Karpas-422 (cell line): ENCODE data around the gene RIC3. TPM values are rescaled to one million over a fixed set of nuclear protein-coding genes. Genes with fewer than 3 reads are reported as not detected.

Source experiments
- DNase-seq: peaks from one replicate; pipeline ENCODE4 v3.0.0-alpha.2; 2015
- H2AFZ ChIP-seq: fragments of 200-600 bp; sonication (generic); 2 replicates; pipeline ENCODE4 v1.6.1; 2014; ENCODE audit warnings: antibody characterized with exemption, low read length, mixed read lengths
- H3K27ac ChIP-seq: fragments of 200-600 bp; sonication (generic); 2 replicates; pipeline ENCODE4 v1.5.1; 2014; ENCODE audit warnings: mild to moderate bottlenecking, low read length, moderate library complexity
- H3K27me3 ChIP-seq: fragments of 200-600 bp; sonication (generic); 2 replicates; pipeline ENCODE4 v1.6.1; 2014; ENCODE audit warnings: low read length, mixed read lengths
- H3K36me3 ChIP-seq: fragments of 200-600 bp; sonication (generic); 2 replicates; pipeline ENCODE4 v1.6.1; 2014; ENCODE audit warnings: low read length, mixed read lengths; ENCODE audit not compliant: insufficient read depth
- H3K4me1 ChIP-seq: fragments of 200-600 bp; sonication (generic); 2 replicates; pipeline ENCODE4 v1.6.1; 2014; ENCODE audit warnings: mild to moderate bottlenecking, low read length, mixed read lengths
- H3K4me2 ChIP-seq: fragments of 200-600 bp; sonication (generic); 2 replicates; pipeline ENCODE4 v1.6.1; 2014; ENCODE audit warnings: low read length, low read depth, mild to moderate bottlenecking; ENCODE audit not compliant: poor library complexity, severe bottlenecking
- H3K4me3 ChIP-seq: fragments of 200-600 bp; sonication (generic); 2 replicates; pipeline ENCODE4 v1.5.1; 2014; ENCODE audit warnings: mild to moderate bottlenecking, antibody characterized with exemption, low read length, mixed read lengths
- H3K79me2 ChIP-seq: fragments of 200-600 bp; sonication (generic); 2 replicates; pipeline ENCODE4 v1.6.1; 2014; ENCODE audit warnings: mild to moderate bottlenecking, low read length, mixed read lengths
- H3K9ac ChIP-seq: fragments of 200-600 bp; sonication (generic); 2 replicates; pipeline ENCODE4 v1.6.0; 2014; ENCODE audit warnings: low read length
- H3K9me2 ChIP-seq: fragments of 200-600 bp; sonication (generic), shearing (Covaris generic); replicated peaks from 2 replicates; pipeline ENCODE4 v1.6.0; 2014; ENCODE audit warnings: mild to moderate bottlenecking, low read length, moderate library complexity; ENCODE audit not compliant: insufficient read depth
- H3K9me3 ChIP-seq: fragments of 300-700, 200-600 bp; sonication (generic); 2 replicates; pipeline ENCODE4 v1.6.1; 2014; ENCODE audit warnings: low read length, mixed read lengths
- H4K20me1 ChIP-seq: fragments of 200-600 bp; sonication (generic); 2 replicates; pipeline ENCODE4 v1.6.1; 2014; ENCODE audit warnings: mild to moderate bottlenecking, antibody characterized with exemption, low read length, low read depth; ENCODE audit not compliant: insufficient read depth
- total RNA-seq: library from RNA; depleted of rRNA; stranded (reverse); fragments of >200 nt; shearing (Covaris generic); gene quantifications from 2 replicates; pipeline ENCODE4 v1.2.3, GENCODE V29; 2014; ENCODE audit warnings: low replicate concordance

Gene RIC3
- total RNA-seq, 1 experiment from 2014 or later, result not detected

GRCh38 chr11:8095371-8095770 lies 73.5 kb downstream of the RIC3 start:
- Histone ChIP-seq H2AFZ (no peak overlapping the region), H3K4me2 (no peak overlapping the region), H3K9me2 (no peaks in the 10 kb centered on the region), H3K4me1 (no peaks in the 10 kb centered on the region; the same call in 1 of the 2 replicates), H4K20me1 (no peaks in the 10 kb centered on the region), H3K79me2 (no peaks in the 10 kb centered on the region), H3K9ac (no peak overlapping the region), H3K4me3 (no peak overlapping the region), H3K27me3 (no peaks in the 10 kb centered on the region), H3K9me3 (no peaks in the 10 kb centered on the region), H3K36me3 (no peaks in the 10 kb centered on the region), H3K27ac (no peak overlapping the region)
- no peak for DNase-seq

- H3K4me3 ChIP-seq, result no peak overlapping the region
- H3K36me3 ChIP-seq, result no peaks in the 10 kb centered on the region
- no peaks in the 10 kb centered on the region for H3K79me2 ChIP-seq
- H3K27me3 ChIP-seq, result no peaks in the 10 kb centered on the region
- no peaks in the 10 kb centered on the region; the same call in 1 of the 2 replicates for H3K4me1 ChIP-seq
- DNase-seq, result no peak
- H3K9me2 ChIP-seq, result no peaks in the 10 kb centered on the region
- H3K4me2 ChIP-seq, result no peak overlapping the region
- H3K27ac ChIP-seq, result no peak overlapping the region
- no peaks in the 10 kb centered on the region for H3K9me3 ChIP-seq
- no peak overlapping the region for H2AFZ ChIP-seq
- no peak overlapping the region for H3K9ac ChIP-seq
- no peaks in the 10 kb centered on the region for H4K20me1 ChIP-seq
Measured at GRCh38 chr11:8094656-8095055, 74.2 kb downstream of the RIC3 start.

GRCh38 chr11:8093931-8094575 lies 74.8 kb downstream of the RIC3 start:
- H3K9me3 ChIP-seq, result no peaks in the 10 kb centered on the region
- H3K4me1 ChIP-seq, result no peaks in the 10 kb centered on the region; the same call in 1 of the 2 replicates
- no peak overlapping the region for H3K4me2 ChIP-seq
- no peaks in the 10 kb centered on the region for H3K36me3 ChIP-seq
- no peaks in the 10 kb centered on the region for H3K27me3 ChIP-seq
- no peak overlapping the region for H2AFZ ChIP-seq
- no peaks in the 10 kb centered on the region for H3K9me2 ChIP-seq
- H3K9ac ChIP-seq, result no peak overlapping the region
- DNase-seq, result no peak
- H4K20me1 ChIP-seq, result no peaks in the 10 kb centered on the region
- no peaks in the 10 kb centered on the region for H3K79me2 ChIP-seq
- no peak overlapping the region for H3K27ac ChIP-seq
- no peak overlapping the region for H3K4me3 ChIP-seq

GRCh38 chr11:8092587-8093424 lies 76.0 kb downstream of the RIC3 start:
- Histone ChIP-seq H3K4me2 (no peak overlapping the region), H3K4me1 (no peaks in the 10 kb centered on the region; the same call in 1 of the 2 replicates), H3K9me2 (no peaks in the 10 kb centered on the region), H3K9me3 (no peaks in the 10 kb centered on the region), H3K27me3 (no peaks in the 10 kb centered on the region), H3K36me3 (no peaks in the 10 kb centered on the region), H3K9ac (no peak overlapping the region), H2AFZ (peak overlapping the region; percentile 78; the same call in 1 of the 2 replicates), H3K79me2 (no peaks in the 10 kb centered on the region), H3K4me3 (no peak overlapping the region), H4K20me1 (no peaks in the 10 kb centered on the region), H3K27ac (no peak overlapping the region)
- peak; percentile 87 for DNase-seq

- H3K27me3 ChIP-seq, result no peaks in the 10 kb centered on the region
- H3K4me2 ChIP-seq, result no peak overlapping the region
- no peak overlapping the region for H3K9ac ChIP-seq
- H3K27ac ChIP-seq, result no peak overlapping the region
- no peaks in the 10 kb centered on the region for H3K9me3 ChIP-seq
- H3K79me2 ChIP-seq, result no peaks in the 10 kb centered on the region
- H3K4me3 ChIP-seq, result no peak overlapping the region
- no peaks in the 10 kb centered on the region for H4K20me1 ChIP-seq
- no peak overlapping the region for H2AFZ ChIP-seq
- no peak for DNase-seq
- no peaks in the 10 kb centered on the region for H3K36me3 ChIP-seq
- H3K9me2 ChIP-seq, result no peaks in the 10 kb centered on the region
- H3K4me1 ChIP-seq, result no peaks in the 10 kb centered on the region; the same call in 1 of the 2 replicates
Measured at GRCh38 chr11:8091721-8092120, 77.1 kb downstream of the RIC3 start.

GRCh38 chr11:8090756-8091155 lies 78.1 kb downstream of the RIC3 start:
- no peaks in the 10 kb centered on the region for H3K9me2 ChIP-seq
- H3K27me3 ChIP-seq, result no peaks in the 10 kb centered on the region
- H3K4me2 ChIP-seq, result no peak overlapping the region
- H3K79me2 ChIP-seq, result no peaks in the 10 kb centered on the region
- no peaks in the 10 kb centered on the region for H4K20me1 ChIP-seq
- no peaks in the 10 kb centered on the region for H3K36me3 ChIP-seq
- H3K9ac ChIP-seq, result no peak overlapping the region
- H3K4me3 ChIP-seq, result no peak overlapping the region
- H3K27ac ChIP-seq, result no peak overlapping the region
- no peaks in the 10 kb centered on the region; the same call in 1 of the 2 replicates for H3K4me1 ChIP-seq
- H2AFZ ChIP-seq, result no peak overlapping the region
- DNase-seq, result peak; percentile 69
- H3K9me3 ChIP-seq, result no peaks in the 10 kb centered on the region

GRCh38 chr11:8089791-8090510 lies 78.9 kb downstream of the RIC3 start:
- no peak for DNase-seq
- Histone ChIP-seq H3K27me3 (no peaks in the 10 kb centered on the region), H3K9ac (no peak overlapping the region), H3K4me1 (no peaks in the 10 kb centered on the region; the same call in 1 of the 2 replicates), H3K4me3 (no peak overlapping the region), H3K36me3 (no peaks in the 10 kb centered on the region), H3K9me3 (no peaks in the 10 kb centered on the region), H3K27ac (no peak overlapping the region), H2AFZ (no peak overlapping the region), H3K9me2 (no peaks in the 10 kb centered on the region), H4K20me1 (no peaks in the 10 kb centered on the region), H3K79me2 (no peaks in the 10 kb centered on the region), H3K4me2 (no peak overlapping the region)

- no peak overlapping the region for H3K27ac ChIP-seq
- H3K4me2 ChIP-seq, result no peak overlapping the region
- no peaks in the 10 kb centered on the region; the same call in 1 of the 2 replicates for H3K4me1 ChIP-seq
- H2AFZ ChIP-seq, result no peak overlapping the region
- no peak overlapping the region for H3K9ac ChIP-seq
- no peaks in the 10 kb centered on the region for H3K79me2 ChIP-seq
- no peaks in the 10 kb centered on the region for H4K20me1 ChIP-seq
- DNase-seq, result no peak
- H3K27me3 ChIP-seq, result no peaks in the 10 kb centered on the region
- H3K4me3 ChIP-seq, result no peak overlapping the region
- no peaks in the 10 kb centered on the region for H3K9me2 ChIP-seq
- no peaks in the 10 kb centered on the region for H3K9me3 ChIP-seq
- H3K36me3 ChIP-seq, result no peaks in the 10 kb centered on the region
Measured at GRCh38 chr11:8087756-8088155, 81.1 kb downstream of the RIC3 start.
